ENCODE results near the gene SLC3A2.

- TF ChIP-seq, protein P1, sequence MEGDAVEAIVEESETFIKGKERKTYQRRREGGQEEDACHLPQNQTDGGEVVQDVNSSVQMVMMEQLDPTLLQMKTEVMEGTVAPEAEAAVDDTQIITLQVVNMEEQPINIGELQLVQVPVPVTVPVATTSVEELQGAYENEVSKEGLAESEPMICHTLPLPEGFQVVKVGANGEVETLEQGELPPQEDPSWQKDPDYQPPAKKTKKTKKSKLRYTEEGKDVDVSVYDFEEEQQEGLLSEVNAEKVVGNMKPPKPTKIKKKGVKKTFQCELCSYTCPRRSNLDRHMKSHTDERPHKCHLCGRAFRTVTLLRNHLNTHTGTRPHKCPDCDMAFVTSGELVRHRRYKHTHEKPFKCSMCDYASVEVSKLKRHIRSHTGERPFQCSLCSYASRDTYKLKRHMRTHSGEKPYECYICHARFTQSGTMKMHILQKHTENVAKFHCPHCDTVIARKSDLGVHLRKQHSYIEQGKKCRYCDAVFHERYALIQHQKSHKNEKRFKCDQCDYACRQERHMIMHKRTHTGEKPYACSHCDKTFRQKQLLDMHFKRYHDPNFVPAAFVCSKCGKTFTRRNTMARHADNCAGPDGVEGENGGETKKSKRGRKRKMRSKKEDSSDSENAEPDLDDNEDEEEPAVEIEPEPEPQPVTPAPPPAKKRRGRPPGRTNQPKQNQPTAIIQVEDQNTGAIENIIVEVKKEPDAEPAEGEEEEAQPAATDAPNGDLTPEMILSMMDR (conservative IDR thresholded peaks at IDR 0.05; ENCODE audit: low read length), result no peak
- TF ChIP-seq EZH2phosphoT487 (IDR thresholded peaks at IDR 0.05; ENCODE audit: borderline replicate concordance, low read depth, low read length), result no peak
These were observed 31.6 kb downstream of the SLC3A2 start for GRCh38 chr11:62912268-62912667.
